KG1 (cell line): ENCODE measurements around the gene PFDN2.
"Not testable (repeated sequence)": the region's sequence is repeated elsewhere in the genome, so short reads cannot be mapped to it uniquely, and the experiment has no call there.

ENCODE experiments used
- DNase-seq: peaks from one replicate; lab custom pipeline; 2025; lab: John Stamatoyannopoulos, UW

The PFDN2 gene

DNA sequence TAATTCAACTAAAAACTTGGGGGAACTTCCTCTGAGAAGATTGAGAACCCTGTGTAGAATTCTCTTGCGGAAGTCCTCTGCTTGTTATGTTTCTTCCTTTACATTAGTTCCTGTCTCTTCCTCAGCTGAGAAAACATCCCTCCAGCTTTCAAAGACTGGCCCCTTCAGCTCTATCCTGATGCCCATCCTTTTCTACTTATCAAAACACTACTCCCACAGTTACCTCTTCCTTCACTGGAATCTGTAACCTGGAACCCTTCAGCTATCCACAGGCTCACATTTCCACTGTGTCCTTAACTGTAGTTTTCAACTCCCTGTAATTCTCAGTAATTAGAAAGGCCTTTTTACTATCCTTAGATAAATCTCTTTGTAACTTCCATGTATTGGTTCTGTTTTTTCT lies 20.6 kb upstream of the PFDN2 start:
- no peak for DNase-seq

DNA sequence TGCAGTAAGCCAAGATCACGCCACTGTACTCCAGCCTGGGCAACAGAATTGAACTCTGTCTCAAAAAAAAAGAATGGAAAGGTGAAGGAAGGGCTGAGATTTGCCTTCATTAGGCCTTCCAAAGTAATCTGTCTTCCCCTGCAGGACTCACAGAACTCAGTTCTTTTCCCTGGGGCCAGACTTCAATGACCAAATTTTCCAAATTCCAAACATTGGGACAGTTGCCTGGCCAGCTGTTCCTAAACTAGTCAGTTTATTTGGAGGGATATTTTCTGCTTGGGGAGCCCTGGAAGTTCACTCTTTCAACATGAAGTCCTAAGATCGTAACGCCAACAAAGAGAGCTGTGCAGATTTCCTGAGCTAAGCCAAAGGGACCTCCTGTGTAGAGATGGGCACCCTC lies 20.0 kb upstream of the PFDN2 start:
- no peak for DNase-seq

DNA sequence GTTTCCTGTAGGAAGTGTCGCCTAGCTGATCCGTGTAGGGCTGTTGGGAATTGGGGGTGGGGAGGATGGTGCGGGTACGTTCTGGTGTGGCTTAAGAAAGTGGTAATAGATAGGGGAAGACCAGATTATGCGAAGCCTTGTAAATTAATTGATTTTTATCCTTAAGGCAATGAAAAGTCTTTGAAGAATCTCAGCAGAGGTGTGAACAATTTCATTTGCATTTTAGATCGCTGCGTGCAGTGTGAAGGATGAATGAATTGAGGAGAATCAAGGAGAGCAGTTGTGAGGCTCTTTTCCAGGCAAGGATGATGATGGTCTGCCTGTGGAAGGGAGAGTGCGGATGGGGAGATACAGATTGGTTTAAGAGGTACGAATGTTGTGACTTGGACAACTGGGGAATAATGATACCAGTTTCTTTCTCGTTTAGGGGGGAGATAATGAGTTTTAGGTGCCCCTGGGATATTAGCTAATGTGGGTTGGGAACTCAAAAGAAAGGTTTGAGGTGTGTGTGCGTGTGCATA lies 15.4 kb upstream of the PFDN2 start:
- no peak for DNase-seq

DNA sequence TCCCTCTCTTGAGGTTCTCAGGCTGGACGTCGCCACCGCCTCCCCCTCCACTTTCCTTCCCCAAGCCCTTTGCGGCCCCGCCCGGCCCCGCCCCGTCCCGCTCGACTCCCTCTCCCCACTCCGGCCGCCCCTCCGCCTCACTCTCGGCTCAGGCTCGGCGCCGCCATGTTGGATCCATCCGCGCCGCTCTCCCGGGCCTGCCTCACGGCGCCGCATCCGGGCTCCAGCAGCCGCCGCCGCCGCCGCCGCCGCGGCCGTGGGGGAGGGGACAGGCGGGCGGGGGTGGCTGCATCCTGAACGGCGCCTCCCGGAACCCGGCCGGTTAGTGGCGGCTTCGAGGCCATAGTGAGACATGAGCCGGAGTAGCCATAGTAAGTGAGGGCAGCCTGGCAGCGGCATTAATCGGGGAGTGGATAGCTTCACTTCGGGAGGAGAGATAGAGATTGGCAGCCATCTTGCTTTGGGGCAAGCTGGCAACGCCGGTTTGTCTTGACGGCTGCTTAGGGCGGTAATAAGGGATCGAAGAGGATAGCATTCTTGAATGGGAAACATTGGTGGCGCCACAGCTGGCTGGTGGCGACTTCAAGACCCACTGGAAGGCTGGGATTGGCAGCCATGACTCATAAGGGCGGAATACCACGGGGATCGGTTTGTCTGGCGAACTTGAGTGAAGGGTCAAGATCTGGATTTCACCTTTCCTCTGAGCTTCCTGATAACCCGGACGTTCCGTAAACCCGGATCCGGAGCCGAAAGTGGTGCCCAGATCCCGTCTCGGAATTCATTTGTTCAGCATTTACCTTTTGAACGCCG lies 14.8 kb upstream of the PFDN2 start, which contains the start of gene DEDD:
DEDD (minus strand) TSS at position 258 of the 810 bp plus-strand sequence. CDS start 8,205 bp downstream, outside the sequence.
- peak; percentile 86 for DNase-seq

DNA sequence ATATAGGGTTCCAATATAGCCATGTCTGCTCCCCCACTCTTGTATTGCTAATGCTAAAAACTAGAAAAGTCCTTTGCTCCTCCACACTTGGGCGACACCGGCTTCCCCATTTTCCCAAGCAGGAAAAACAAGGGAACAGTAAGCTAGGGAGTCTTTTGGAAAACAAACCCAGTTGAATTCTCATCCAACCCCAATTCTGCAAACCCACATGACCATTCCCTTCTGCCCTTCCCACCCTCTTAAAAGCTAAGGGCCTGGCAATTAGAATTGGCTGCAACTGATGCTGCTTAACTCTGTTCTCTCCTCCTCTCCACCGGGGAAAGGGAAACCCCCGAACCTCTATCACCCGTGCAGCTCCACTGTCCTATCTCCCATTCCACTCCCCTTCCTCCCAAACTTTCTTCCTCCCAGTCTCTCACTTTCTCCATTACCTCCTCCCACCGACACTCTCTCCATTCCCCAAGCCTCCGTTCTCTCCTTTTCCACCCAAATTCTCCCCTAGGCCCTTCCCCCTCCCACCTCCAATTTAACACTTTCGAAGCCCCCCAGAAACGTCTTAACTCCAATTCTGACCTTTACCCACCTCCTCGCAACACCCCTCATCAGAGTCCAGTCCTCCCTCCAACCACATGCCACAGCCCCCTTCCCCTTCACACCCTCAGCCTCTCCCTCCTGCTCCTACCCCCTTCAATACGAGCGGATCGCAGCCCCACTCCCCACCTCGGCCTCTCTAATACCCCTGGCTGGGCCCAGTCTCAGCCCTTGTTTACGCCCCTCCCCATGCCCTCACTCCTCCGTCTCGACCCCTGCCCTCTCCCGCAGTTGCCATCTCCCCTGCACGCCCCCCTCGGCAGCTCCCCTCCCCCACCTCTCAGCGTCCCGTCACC lies 13.9 kb upstream of the PFDN2 start:
- no peak for DNase-seq

DNA sequence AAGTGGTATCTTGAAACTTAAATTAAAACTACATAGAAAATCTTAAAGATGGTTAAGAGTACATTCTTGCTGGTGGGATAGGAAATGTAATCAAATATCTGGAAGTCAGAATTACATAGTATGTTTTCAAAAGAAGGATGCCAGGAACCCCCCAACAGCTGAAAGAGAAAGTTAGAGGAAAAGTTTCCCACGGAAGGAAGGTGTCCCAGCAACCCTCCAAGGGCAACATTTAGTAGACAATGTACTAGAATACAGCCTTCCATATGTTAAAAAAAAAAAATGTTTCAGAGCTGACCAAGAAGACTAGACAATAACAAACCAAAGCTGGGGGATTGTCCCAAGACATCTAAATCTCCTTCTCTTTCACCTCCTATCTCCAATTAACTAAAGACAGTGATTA lies 12.4 kb upstream of the PFDN2 start:
- DNase-seq: no peak

DNA sequence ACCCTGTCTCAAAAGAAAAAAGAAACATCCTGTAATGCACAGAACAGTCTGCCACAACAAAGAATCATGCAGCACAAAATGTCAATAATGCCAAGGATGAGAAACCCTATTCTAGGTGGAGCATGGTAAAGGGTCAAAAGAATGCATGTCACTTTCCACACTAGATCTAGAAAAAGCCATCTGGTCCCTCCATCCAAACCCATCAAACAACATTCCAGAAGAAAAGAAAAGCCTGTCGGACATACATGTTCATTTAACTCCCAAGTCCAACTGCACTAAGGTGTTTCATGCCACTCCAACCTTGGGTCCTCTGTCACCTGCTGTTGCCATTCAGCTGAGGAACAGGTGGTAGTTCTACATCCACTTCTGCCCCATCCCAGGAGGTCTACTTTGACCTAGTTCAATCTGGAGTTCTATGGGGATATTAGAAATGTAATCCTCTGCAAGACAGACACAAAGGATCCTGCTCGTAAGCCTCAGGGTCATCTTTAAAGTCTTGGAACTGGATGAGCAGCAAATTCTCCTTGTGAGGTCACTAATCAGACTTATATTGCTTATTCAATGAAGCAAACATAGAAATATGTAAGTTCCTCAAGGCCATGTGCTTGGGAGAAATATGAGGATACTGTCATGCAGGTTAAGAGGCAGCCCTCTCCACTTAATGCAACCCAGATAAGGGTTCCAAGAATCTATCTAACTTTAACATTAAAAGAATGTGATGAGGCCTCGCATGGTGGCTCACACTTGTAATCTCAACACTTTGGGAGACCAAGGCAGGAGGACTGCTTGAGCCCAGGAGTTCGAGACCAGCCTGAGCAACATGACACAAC lies 11.0 kb upstream of the PFDN2 start:
- no peak for DNase-seq

DNA sequence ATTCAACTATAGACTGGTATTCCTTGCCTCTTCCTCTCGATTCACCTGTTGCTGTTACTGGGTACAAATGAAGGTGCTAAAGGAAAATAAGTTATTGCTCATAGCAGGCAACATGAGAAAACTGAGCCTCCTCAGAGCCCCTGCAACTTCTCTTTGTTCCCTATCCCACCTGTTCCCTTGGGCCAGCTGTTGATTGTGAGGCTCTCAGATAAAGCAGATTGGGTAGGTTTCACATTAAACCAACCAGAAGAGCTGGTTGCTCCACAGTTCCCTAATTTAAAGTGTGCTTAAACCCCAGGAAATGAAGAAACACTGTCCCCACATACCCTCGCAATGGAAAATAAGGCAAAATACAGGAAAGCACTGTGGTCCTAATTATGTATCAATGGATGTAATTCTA lies 9.8 kb upstream of the PFDN2 start:
- DNase-seq: no peak

DNA sequence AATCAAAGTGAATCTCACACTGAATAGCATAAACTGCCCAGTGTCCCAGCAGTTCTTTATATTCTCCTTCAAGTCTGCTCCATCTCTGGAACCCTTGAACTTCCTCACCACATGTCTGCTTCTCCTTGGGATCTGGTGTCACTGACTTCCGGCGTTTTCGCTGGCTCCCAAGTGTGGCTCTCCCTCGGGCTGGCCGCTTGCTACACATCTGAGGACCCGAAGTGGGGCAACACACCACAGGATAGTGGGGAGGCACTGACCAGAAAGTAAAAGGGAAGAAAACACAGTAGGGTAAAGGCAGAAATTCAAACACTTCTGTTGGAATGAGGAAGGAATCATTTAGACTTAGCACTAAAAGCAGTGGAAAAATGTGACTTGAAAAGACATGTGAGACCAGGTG lies 5.1 kb upstream of the PFDN2 start:
- no peak for DNase-seq

DNA sequence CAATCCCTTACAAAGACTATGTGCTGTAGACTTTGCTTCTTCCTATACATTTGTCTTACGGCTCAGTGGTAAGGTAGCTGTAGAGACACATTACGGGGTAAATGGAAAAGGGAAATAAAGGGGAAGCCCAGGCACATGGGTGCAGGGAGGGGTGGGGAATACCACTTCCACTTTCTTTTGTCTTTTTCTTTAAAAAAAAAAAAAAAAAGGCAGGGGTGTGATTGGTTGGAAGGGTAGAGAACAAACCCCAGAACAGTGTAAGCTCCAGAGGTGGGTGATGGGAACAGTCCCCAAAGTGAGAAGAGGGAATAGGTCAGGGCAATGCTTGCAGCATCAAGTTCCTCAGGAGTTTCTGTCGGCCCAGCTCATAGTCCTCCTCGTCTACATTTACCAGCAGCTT lies 4.0 kb upstream of the PFDN2 start:
- DNase-seq: peak; percentile 22

DNA sequence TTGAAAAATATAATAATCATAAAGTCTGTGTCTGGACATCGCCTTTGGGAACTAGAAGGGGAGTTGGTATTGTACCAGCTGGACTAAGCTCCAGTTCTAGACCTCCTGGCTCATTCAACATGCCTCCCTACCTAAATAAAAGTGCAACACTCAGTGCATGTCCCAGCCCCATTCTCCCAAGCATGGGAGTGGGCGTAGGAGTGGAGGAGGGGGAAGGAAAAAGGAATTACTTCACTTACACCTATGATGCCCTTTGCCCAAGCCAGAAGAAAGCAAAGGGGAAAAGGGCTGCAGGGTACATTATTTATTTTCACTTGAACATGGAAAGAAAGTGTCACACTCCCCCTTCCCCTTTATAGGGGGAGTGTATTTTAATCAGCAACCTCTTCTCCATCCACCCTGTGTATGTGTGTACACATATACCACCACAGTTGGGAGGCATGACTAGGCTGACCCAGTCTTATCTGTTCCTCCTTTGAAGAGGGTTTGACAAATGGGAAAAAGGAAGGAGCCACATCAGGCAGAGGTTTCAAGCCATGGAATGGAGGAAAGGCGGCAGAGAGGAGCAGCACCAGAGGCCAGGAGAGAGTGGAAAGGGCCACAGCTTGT lies 3.3 kb upstream of the PFDN2 start:
- no peak for DNase-seq

DNA sequence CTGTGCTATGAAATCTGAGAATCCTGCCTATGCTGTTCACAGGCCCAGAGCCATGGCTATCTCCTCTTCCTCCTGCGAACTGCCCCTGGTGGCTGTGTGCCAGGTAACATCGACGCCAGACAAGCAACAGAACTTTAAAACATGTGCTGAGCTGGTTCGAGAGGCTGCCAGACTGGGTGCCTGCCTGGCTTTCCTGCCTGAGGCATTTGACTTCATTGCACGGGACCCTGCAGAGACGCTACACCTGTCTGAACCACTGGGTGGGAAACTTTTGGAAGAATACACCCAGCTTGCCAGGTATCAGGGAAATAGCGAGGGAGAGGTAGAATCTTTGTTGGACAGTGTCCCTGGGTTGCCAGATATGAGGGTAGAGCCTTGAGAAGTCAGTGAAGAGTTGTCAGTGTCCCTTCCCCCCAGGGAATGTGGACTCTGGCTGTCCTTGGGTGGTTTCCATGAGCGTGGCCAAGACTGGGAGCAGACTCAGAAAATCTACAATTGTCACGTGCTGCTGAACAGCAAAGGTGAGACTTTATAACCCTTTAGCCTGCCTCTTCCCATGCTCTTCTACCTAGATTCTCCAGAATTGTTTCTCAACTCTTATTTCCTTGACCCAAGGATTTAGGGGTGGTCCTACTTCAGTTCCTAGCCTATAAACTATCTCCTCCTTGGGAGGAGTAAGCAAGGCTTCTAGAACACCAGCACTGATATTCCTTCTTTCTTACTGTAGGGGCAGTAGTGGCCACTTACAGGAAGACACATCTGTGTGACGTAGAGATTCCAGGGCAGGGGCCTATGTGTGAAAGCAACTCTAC lies 1.5 kb upstream of the PFDN2 start:
- no peak for DNase-seq

DNA sequence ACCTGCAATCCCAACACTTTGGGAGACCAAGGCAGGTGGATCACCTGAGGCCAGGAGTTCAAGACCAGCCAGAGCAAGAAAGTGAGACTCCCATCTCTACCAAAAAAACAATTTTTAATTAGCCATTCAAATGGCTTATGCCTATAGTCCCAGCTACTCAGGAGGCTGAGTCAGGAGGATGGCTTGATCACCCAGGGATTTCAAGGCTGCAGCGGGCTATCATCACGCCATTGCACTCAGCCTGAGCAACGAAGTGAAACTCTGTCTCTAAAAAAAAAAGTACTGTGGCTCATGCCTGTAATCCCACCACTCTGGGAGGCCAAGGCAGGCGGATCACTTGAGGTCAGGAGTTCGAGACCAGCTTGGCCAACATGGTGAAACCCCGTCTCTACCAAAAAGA lies 1.9 kb downstream of the PFDN2 start:
- DNase-seq: not testable (repeated sequence)

DNA sequence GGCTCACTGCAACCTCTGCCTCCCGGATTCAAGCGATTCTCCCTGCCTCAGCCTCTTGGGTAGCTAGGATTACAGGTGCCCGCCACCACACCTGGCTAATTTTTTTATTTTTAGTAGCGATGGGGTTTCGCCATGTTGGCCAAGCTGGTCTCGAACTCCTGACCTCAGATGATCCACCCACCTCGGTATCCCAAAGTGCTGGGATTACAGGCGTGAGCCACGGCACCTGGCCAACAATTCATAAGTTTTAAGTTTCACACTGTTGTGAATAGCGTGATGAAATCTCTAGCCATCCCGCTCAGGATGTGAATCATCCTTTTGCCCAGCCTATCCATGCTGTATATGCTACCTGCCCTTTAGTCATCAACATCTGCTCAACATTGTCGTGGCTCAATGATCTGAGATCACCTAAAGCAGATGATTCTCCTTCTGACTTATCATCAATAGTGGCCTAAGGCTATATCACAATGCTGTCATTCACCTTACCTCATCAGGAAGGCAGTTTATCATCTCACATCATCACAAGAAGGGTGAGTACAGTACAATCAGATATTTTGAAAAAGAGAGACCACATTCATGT lies 2.6 kb downstream of the PFDN2 start:
- DNase-seq: no peak

DNA sequence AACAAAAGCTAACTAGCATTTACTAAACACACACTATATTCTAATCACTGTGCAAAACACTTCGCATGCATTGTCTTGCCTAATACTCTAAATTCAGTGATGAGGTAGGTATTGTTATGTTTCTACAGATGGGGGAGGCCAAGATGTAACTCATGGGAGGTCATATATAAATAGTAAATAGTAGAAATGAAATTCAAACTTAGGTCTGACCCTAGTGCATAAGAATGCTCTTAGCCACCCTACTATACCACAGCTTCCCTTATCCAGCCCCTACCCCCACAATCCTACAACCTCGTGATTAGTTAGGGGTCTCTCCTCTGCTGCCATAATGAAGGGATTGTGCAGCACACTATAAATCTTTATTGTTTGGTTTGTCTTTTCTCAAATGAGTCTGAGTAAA lies 3.3 kb downstream of the PFDN2 start:
- DNase-seq: no peak

DNA sequence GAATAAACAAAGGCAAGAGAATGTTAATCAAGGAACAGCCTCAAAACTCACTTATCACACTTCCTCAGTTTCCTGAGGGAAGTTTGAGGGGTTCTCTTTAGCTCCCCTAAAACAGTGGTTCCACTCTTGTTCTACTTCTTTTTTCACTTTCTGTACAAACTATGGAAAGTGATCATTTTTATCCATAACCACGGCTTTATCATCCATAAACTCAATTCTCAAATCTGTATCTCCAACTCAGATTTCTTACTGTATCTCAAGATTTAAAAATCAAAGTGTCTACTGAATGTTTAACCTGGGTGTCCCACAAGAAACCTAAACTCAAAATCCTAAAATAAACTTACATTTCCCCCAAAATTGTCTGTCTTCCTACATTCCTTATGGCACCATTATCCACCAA lies 3.9 kb downstream of the PFDN2 start:
- no peak for DNase-seq

DNA sequence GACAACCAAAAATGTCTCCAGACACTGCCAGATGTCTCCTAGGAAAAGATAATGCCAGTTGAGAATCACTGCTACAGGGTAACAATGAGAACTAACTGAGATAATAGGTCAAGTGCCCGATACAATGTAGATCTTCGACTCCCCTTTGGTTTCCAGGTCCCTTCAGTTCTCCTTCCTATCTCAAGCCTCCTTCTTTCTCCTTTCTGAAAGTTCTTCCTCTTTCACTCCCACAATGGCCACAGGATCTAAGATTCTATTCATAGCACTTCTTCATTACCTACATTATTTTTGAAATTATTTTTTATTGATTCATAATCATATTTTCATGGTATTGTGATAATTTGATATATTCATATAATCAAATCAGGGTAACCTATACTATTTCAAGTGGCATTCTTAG lies 6.3 kb downstream of the PFDN2 start:
- no peak for DNase-seq

DNA sequence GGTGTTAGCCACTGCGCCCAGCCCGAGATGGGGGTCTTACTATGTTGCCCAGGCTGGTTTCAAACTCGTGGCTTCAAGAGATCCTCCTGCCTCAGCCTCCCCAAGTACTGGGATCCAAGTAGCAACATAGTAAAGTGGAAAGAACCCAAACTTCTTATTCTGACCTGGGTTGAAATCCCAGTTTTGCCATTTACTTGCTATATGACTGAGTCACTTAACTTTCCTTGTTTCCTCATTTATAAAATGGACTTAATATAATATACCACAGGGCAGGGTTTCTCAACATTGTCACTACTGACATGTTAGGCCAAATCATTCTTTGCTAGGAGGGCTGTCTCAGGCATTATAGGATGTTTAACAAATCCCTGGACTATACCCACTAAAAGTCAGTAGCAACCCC lies 6.7 kb downstream of the PFDN2 start:
- no peak for DNase-seq

DNA sequence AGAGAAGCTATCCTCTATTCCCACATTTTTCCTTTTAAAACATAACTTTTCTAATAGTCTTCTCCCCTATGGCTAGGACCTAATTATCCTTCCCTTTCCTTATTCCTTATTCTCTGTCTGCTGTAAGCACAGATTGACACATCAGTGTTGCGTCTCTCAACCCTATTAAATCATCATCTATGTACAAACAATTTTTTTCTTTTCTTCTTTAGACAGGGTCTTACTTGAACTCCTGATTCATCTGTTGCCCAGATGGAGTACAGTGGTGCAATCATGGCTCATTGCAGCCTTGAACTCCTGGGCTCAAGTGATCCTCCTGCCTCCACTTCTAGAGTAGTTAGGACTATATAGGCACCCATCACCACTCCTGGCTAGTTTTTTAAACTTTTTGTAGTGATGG lies 11.4 kb downstream of the PFDN2 start:
- no peak for DNase-seq

DNA sequence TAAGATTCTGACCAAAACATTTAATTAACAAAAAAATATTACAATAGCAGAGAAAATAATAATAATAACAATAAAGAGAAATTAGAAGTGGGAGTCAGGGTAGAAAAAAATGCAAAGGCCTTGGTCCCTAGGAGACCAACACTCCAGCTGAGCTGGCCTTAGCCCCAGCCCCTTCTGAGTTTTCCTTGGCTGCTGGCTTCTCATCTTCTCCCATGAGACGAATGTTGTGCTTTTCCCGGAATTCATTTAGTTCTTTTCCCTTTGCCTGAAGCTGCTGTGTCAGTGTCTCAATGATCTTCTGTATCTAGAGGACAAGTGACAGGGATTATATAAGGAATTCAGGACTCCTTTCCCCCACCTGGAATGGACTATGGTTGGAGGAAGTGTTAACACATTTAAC lies 17.3 kb downstream of the PFDN2 start:
- no peak for DNase-seq
